ENCODE results near the gene CDK11A.

CDK11A gene

DNA sequence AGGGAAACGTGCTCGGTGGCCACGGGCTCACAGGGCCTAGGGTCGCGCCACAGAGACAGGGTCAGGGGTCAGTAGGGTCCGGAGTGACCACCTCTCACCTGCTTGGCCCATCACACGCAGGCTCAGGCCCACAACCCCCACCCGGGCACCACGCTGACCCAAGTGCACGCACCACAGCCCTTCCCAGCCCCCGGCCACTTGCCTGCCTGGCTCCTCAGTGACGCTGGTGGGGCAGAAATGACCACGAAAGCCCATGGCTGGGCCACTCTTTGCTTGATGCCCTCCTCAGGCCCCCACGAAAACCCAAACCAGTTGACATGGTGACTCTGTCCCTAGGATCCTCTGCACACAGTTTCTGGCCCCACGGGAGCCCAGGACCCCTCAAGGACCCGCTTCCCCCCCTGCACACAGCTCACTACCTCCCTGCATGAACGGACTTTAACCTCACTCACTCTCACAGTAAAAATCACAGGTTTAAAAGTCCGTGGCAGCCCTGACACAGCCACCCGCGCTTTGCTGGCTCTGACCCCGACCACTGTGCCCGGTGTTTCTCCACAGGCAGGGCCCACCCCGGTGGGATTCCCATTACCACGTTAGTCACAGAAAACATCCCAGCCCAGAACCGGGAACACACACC, 33.4 kb upstream of the CDK11A start:
- no peak for TF ChIP-seq CTCF (IDR thresholded peaks at IDR 0.05; ENCODE audit: insufficient read depth, missing control alignments)
- DNase-seq (ENCODE audit: insufficient read length, low spot score) (no peak), FAIRE-seq (no peak)

- TF ChIP-seq CTCF (IDR thresholded peaks at IDR 0.05; ENCODE audit: insufficient read depth, missing control alignments) = no peak
- FAIRE-seq = no peak
- no peak for DNase-seq (ENCODE audit: insufficient read length, low spot score)
These were observed 32.7 kb upstream of the CDK11A start for GRCh38 chr1:1756661-1757421.

- FAIRE-seq (no peak), DNase-seq (ENCODE audit: insufficient read length, low spot score) (no peak)
- TF ChIP-seq CTCF (IDR thresholded peaks at IDR 0.05; ENCODE audit: insufficient read depth, missing control alignments) = no peak
These were observed 31.7 kb upstream of the CDK11A start for GRCh38 chr1:1755852-1756251.

DNA sequence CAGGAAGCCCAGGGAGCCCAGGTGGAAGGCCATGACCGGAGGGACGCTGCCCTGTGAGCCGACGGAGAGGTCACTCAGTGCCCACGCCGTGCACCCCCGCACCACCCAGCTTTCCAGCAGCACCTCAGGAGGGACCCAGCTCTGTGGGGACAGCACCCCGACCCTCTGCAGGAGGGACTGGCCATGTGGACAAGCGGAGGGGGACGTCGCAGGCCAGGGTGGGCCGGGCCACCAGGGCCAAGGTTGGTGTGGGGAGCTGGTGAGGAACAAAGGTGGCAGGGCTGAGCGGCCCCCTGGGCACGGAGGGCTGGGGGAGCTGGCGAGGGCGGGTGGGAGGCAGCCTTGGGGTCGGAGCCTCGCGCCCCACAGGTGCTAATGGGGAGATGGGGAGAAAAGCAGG, 31.3 kb upstream of the CDK11A start:
- FAIRE-seq (no peak), DNase-seq (ENCODE audit: insufficient read length, low spot score) (no peak)
- TF ChIP-seq CTCF (IDR thresholded peaks at IDR 0.05; ENCODE audit: insufficient read depth, missing control alignments) = no peak

DNA sequence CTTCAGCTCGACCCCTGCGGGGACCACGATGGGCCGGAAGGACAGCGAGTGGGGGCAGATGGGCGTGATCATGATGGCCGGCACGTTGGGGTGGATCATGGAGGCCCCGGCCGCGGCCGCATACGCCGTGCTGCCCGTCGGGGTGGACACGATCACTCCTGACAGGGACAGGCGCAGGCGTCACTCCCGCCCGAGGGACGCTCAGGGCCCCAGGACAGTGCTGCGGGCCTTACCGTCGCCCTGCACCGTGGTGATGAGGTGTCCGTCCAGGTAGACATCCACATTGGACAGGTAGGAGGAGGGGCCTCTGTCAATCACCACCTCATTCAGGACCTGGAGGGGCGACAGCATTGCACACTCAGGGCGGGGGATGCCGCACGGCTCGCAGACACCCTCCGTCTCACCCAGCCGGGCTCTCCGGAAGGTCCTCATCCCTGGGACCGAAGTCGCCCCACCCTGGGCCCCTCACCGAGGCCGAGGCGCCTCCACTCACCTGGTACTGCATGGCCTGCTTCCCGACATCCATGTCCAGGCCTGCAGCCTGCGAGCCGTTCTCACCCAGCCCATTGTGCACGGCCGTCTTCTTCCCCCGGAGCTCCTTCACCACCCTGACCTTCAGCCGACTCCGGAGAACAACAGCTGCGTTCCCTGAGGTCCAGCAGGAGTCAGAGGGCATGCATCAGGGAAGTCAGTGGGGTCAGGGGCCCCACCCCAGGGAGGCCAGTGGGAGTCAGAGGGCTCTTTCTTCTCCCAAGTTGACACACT, 30.1 kb upstream of the CDK11A start:
- DNase-seq (ENCODE audit: insufficient read length, low spot score) (no peak), FAIRE-seq (no peak)
- TF ChIP-seq CTCF (IDR thresholded peaks at IDR 0.05; ENCODE audit: insufficient read depth, missing control alignments) = no peak

DNA sequence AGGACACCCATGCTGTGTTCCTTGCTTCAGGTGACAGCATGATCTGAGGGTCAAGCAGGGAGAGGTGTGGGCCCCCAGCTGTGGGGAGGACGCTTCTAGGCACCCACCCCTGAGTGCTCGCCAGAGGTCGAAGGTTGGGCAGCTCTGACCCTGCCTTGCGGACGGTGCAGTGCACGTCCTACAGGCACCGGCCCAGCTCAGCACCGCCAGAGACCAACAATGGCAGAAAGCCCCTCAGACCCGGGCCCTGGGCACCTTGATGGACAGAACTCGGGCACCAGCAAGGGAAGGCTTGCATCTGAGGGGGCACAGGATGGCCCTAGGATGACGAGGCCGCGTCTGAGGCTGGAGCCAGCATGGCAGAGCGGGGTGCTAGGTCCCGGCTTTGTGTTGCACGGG, 29.4 kb upstream of the CDK11A start:
- FAIRE-seq = no peak
- DNase-seq (ENCODE audit: insufficient read length, low spot score) = no peak
- no peak for TF ChIP-seq CTCF (IDR thresholded peaks at IDR 0.05; ENCODE audit: insufficient read depth, missing control alignments)
